Stomach (tissue), 4 donors: ENCODE results near the gene GLYATL2.

Source experiments
- CTCF ChIP-seq, 7 experiments: fragments of 450-650 bp in 4 of 7; fragments of 200-600 bp in 3 of 7; sonication (generic) in 3 of 7; IDR thresholded peaks; one replicate each; pipeline ENCODE4 v1.5.1; 2016 to 2019; ENCODE audit warnings: antibody characterized with exemption in 7 of 7, control low read depth in 2 of 7, mild to moderate bottlenecking in 1 of 7
- POLR2A ChIP-seq, 4 donors: fragments of 450-650 bp; IDR thresholded peaks; one replicate each; pipeline ENCODE4 v1.6.1; 2016; ENCODE audit warnings: antibody characterized with exemption in 4 of 4, control low read depth in 2 of 4, mild to moderate bottlenecking in 1 of 4, moderate library complexity in 1 of 4
- POLR2AphosphoS5 ChIP-seq, 3 donors: sonication (generic); formaldehyde crosslinking; IDR thresholded peaks; one replicate each; pipeline ENCODE4 v1.6.1; 2016; ENCODE audit warnings: antibody characterized with exemption in 3 of 3

DNA sequence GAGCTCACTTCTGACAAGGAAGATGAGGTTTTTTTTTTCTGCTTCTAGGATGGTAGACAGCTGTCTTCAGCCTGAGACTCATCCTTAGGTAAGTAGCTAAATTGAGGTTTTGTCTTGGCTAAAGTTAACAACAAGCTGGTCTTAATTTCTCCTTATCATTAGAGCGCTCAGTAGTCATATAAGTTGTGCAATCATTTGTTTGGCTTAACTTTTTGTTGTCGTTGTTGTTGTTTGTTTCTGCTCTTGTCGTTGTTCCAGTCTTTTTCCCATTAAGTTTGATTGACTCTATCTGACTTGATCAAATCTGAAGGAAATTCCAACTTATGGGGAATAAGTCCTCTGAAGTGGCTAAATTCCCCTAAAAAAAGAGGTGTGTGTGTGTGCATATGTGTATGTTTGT, 33.0 kb downstream of the GLYATL2 start:
- TF ChIP-seq CTCF (IDR thresholded peaks at IDR 0.05): no peak
- no peak for TF ChIP-seq POLR2A (IDR thresholded peaks at IDR 0.05)
- TF ChIP-seq POLR2AphosphoS5 (IDR thresholded peaks at IDR 0.05): no peak
